Measurements from ENCODE around the gene ASTN2.

Gene ASTN2

GRCh38 chr9:116450378-116451139, 964.3 kb downstream of the ASTN2 start:
- H3K9me3 Mint-ChIP-seq, result peaks cover 4% of the 10 kb centered on the region
- H3K4me1 Mint-ChIP-seq (ENCODE audit: low read depth), result no peaks in the 10 kb centered on the region
- H3K36me3 Mint-ChIP-seq (ENCODE audit: low read depth), result no peaks in the 10 kb centered on the region
- H3K27me3 Mint-ChIP-seq (ENCODE audit: low read depth), result no peaks in the 10 kb centered on the region
- H3K4me3 Mint-ChIP-seq, result no peak overlapping the region
- no peak overlapping the region for H3K27ac Mint-ChIP-seq

DNA sequence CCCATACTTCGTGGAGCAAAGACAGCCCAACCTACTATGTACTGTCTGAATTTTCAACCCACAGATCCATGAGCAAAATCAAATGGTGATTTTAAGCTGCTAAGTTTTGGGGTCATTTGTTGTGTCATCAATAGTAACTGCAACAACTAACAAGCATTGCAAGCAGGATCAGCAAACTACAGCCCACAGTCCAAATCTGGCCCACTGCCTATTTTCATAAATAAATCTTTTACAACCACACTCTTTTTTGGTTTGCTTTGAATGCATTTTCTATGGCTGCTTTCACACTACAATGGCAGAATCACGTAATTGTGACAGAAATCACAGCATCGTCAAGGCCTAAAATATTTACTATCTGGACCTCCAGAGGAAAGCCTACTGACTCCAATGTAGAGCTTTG, 964.9 kb downstream of the ASTN2 start:
- H3K4me3 Mint-ChIP-seq, result no peak overlapping the region
- peaks cover 4% of the 10 kb centered on the region for H3K9me3 Mint-ChIP-seq
- no peak overlapping the region for H3K27ac Mint-ChIP-seq
- H3K27me3 Mint-ChIP-seq (ENCODE audit: low read depth), result no peaks in the 10 kb centered on the region
- H3K4me1 Mint-ChIP-seq (ENCODE audit: low read depth), result no peaks in the 10 kb centered on the region
- no peaks in the 10 kb centered on the region for H3K36me3 Mint-ChIP-seq (ENCODE audit: low read depth)

DNA sequence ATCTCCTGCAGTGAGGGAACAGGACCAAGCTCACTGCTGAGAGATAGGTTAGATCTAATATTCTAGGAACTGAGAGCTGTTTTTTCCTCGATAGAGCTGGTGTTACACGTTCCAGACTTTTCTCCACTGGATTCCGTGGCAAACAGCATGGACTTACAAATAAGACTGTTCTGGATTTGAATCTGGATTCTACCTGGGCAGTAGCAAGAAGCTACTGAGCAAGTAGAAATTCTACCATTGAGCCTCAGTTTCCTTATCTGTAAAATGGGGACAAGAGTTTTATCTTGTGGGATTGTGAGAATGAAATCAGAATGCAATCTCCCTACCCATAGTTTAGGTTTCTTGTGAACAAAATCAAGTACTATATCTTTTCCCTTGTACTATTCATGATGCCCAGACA, 966.4 kb downstream of the ASTN2 start:
- no peaks in the 10 kb centered on the region for H3K36me3 Mint-ChIP-seq (ENCODE audit: low read depth)
- H3K4me1 Mint-ChIP-seq (ENCODE audit: low read depth), result no peaks in the 10 kb centered on the region
- no peaks in the 10 kb centered on the region for H3K9me3 Mint-ChIP-seq
- H3K27ac Mint-ChIP-seq, result no peak overlapping the region
- no peak overlapping the region for H3K4me3 Mint-ChIP-seq
- H3K27me3 Mint-ChIP-seq (ENCODE audit: low read depth), result no peaks in the 10 kb centered on the region

DNA sequence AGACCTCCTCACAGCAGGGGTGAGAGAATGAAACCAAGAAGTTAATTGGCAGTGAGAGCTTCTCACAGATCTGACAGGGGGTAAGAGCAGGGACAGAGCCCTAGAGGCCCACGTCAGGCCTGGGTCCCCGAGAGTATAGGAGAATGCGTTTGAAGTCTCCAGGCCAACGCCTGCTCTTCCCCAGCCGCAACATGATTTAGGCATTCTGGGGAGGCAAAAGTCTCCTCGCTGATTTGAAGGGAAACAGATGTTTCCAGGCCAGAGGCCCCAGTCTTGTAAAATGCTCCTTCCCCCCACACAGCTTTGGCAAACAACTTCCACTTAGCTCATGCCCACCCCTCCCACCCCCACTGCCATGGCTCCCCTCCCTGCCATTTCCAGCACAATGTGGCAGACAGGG, 966.9 kb downstream of the ASTN2 start:
- no peak overlapping the region for H3K27ac Mint-ChIP-seq
- no peaks in the 10 kb centered on the region for H3K4me1 Mint-ChIP-seq (ENCODE audit: low read depth)

GRCh38 chr9:116442528-116442927, 972.3 kb downstream of the ASTN2 start:
- Mint-ChIP-seq H3K9me3 (peaks cover 4% of the 10 kb centered on the region), H3K4me3 (no peak overlapping the region), H3K4me1 (ENCODE audit: low read depth) (no peaks in the 10 kb centered on the region), H3K27ac (no peak overlapping the region), H3K36me3 (ENCODE audit: low read depth) (no peaks in the 10 kb centered on the region), H3K27me3 (ENCODE audit: low read depth) (no peaks in the 10 kb centered on the region)

More for the DNA sequence above, 966.9 kb downstream of the ASTN2 start:
- Mint-ChIP-seq H3K27me3 (ENCODE audit: low read depth) (no peaks in the 10 kb centered on the region), H3K9me3 (no peaks in the 10 kb centered on the region), H3K36me3 (ENCODE audit: low read depth) (no peaks in the 10 kb centered on the region), H3K4me3 (no peak overlapping the region)

DNA sequence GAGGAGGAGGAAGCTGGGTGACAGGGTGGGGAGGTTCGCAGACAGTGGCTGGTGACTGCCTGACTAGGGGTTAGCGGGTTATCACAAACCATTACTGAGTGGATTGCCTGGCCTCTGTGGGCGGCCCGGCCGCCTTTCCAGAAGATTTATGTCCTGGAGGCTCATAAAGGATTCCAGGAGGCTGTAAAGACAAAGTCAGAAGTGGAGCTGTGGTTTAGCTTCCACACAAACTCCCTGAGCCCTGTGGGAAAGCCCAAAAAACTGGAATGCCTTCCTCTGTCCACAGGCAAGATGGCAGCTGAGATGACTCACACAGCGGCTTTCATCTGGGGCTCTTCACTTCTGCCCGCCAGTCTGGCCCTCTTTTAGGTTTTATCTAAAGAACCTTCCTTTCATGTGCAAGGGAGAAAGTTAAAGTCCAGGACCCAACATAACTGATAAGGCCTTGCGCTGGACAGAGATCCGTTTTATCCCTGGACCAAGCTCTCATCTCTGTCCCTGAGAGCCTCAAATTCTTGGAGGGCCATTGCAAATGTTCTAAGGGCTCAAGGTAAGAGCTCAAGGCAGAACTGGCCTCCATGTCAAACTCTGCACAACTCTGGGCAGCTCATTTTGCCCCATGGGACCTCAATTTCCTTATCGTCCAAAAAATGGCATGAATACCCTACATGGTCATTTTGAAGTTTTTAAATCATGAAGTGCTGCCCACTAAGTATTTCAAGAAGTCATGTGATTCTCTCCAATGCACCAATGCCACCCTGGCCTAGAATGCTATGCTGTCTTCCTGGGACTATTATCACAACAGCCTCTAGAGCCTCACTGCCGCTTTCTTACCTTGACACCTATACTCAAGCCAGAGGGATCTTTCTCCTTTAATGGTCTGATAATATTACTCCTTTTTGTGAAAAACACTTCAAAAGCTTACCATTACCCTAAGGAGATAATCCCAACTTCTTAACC, 977.2 kb downstream of the ASTN2 start:
- H3K4me3 Mint-ChIP-seq, result no peak overlapping the region
- no peaks in the 10 kb centered on the region for H3K27me3 Mint-ChIP-seq (ENCODE audit: low read depth)
- peaks cover 8% of the 10 kb centered on the region for H3K9me3 Mint-ChIP-seq
- H3K27ac Mint-ChIP-seq, result no peak overlapping the region
- H3K4me1 Mint-ChIP-seq (ENCODE audit: low read depth), result no peaks in the 10 kb centered on the region
- no peaks in the 10 kb centered on the region for H3K36me3 Mint-ChIP-seq (ENCODE audit: low read depth)

DNA sequence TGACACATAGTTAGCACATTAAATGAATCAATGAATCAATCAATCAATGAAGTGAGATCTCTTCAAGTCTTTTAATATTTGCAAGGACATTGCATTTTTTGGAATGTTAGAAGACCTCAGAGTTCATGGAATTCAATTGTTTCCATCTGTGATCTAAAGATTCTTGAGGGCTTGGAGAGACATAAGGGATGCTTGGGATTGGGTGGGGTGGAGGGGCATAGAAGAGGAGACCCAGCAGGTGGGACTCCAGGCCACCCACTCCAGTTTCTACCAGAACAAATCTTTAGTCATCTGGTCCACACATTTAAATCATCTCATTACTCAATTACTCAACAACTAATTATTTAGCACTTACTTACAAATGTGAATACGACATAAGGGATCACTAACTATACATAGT, 978.7 kb downstream of the ASTN2 start:
- no peaks in the 10 kb centered on the region for H3K27me3 Mint-ChIP-seq (ENCODE audit: low read depth)
- H3K36me3 Mint-ChIP-seq (ENCODE audit: low read depth), result no peaks in the 10 kb centered on the region
- no peaks in the 10 kb centered on the region for H3K4me1 Mint-ChIP-seq (ENCODE audit: low read depth)
- no peak overlapping the region for H3K27ac Mint-ChIP-seq
- H3K9me3 Mint-ChIP-seq, result peaks cover 8% of the 10 kb centered on the region
- H3K4me3 Mint-ChIP-seq, result no peak overlapping the region

GRCh38 chr9:116435706-116436105, 979.2 kb downstream of the ASTN2 start:
- H3K9me3 Mint-ChIP-seq, result peaks cover 8% of the 10 kb centered on the region
- no peaks in the 10 kb centered on the region for H3K36me3 Mint-ChIP-seq (ENCODE audit: low read depth)
- no peaks in the 10 kb centered on the region for H3K27me3 Mint-ChIP-seq (ENCODE audit: low read depth)
- no peak overlapping the region for H3K27ac Mint-ChIP-seq
- H3K4me1 Mint-ChIP-seq (ENCODE audit: low read depth), result no peaks in the 10 kb centered on the region
- H3K4me3 Mint-ChIP-seq, result no peak overlapping the region

DNA sequence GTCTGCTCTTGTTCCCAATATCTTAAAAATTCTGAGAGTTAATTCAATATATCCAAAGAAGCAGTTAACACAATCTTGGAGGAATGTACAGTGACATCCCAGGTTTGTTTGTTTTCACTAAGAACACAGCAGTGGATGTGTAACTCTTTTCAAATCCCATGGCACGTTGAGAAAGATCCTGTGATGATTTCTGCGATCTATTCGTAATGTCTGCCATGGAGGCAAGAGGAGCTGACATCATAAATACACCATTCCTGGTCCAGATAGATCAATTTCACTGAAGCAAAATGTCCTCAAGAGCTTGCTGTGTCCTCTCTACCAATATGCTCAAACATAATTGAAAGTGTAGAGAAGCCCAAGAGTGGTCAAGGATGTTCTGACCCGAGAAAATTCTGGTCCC, 980.5 kb downstream of the ASTN2 start:
- Mint-ChIP-seq H3K27ac (no peak overlapping the region), H3K36me3 (ENCODE audit: low read depth) (no peaks in the 10 kb centered on the region), H3K4me3 (no peak overlapping the region), H3K9me3 (peaks cover 8% of the 10 kb centered on the region), H3K27me3 (ENCODE audit: low read depth) (no peaks in the 10 kb centered on the region), H3K4me1 (ENCODE audit: low read depth) (no peaks in the 10 kb centered on the region)

DNA sequence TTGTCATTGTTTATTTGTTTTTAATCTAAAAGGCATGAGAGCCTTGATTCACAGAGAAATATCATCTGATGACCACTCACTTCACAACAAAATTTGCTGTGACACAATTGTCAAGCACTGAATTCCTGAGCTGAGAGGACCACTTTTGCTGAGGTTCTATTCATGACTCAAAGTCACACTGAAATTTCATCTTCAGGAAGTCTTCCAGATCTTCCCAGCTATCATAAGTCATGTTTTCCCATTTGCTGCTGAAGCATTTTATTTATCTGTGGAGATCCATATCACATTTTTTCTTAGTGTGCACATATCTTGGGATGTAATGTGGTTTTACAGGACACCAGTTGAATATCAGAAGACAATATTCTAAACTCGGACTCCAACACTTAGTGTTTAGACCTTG, 982.8 kb downstream of the ASTN2 start:
- H3K4me1 Mint-ChIP-seq (ENCODE audit: low read depth), result no peaks in the 10 kb centered on the region
- H3K27me3 Mint-ChIP-seq (ENCODE audit: low read depth), result no peaks in the 10 kb centered on the region
- no peak overlapping the region for H3K27ac Mint-ChIP-seq
- no peaks in the 10 kb centered on the region for H3K36me3 Mint-ChIP-seq (ENCODE audit: low read depth)
- H3K9me3 Mint-ChIP-seq, result peaks cover 4% of the 10 kb centered on the region
- no peak overlapping the region for H3K4me3 Mint-ChIP-seq

- no peaks in the 10 kb centered on the region for H3K27me3 Mint-ChIP-seq (ENCODE audit: low read depth)
Measured at GRCh38 chr9:116430849-116431248, 984.0 kb downstream of the ASTN2 start.

GRCh38 chr9:116425244-116425643, 989.6 kb downstream of the ASTN2 start:
- H3K9me3 Mint-ChIP-seq, result no peaks in the 10 kb centered on the region
- H3K27ac Mint-ChIP-seq, result no peak overlapping the region
- no peak overlapping the region for H3K4me3 Mint-ChIP-seq
- no peaks in the 10 kb centered on the region for H3K4me1 Mint-ChIP-seq (ENCODE audit: low read depth)
- H3K27me3 Mint-ChIP-seq (ENCODE audit: low read depth), result no peaks in the 10 kb centered on the region
- no peaks in the 10 kb centered on the region for H3K36me3 Mint-ChIP-seq (ENCODE audit: low read depth)

More at GRCh38 chr9:116430849-116431248, 984.0 kb downstream of the ASTN2 start:
- H3K4me3 Mint-ChIP-seq, result no peak overlapping the region
- no peaks in the 10 kb centered on the region for H3K4me1 Mint-ChIP-seq (ENCODE audit: low read depth)
- no peaks in the 10 kb centered on the region for H3K9me3 Mint-ChIP-seq
- no peaks in the 10 kb centered on the region for H3K36me3 Mint-ChIP-seq (ENCODE audit: low read depth)
- no peak overlapping the region for H3K27ac Mint-ChIP-seq

- no peaks in the 10 kb centered on the region for H3K36me3 Mint-ChIP-seq (ENCODE audit: low read depth)
- no peaks in the 10 kb centered on the region for H3K4me1 Mint-ChIP-seq (ENCODE audit: low read depth)
- H3K9me3 Mint-ChIP-seq, result peaks cover 3% of the 10 kb centered on the region
- no peak overlapping the region for H3K27ac Mint-ChIP-seq
- no peaks in the 10 kb centered on the region for H3K27me3 Mint-ChIP-seq (ENCODE audit: low read depth)
- no peak overlapping the region for H3K4me3 Mint-ChIP-seq
Measured at GRCh38 chr9:116423149-116423548, 991.7 kb downstream of the ASTN2 start.

DNA sequence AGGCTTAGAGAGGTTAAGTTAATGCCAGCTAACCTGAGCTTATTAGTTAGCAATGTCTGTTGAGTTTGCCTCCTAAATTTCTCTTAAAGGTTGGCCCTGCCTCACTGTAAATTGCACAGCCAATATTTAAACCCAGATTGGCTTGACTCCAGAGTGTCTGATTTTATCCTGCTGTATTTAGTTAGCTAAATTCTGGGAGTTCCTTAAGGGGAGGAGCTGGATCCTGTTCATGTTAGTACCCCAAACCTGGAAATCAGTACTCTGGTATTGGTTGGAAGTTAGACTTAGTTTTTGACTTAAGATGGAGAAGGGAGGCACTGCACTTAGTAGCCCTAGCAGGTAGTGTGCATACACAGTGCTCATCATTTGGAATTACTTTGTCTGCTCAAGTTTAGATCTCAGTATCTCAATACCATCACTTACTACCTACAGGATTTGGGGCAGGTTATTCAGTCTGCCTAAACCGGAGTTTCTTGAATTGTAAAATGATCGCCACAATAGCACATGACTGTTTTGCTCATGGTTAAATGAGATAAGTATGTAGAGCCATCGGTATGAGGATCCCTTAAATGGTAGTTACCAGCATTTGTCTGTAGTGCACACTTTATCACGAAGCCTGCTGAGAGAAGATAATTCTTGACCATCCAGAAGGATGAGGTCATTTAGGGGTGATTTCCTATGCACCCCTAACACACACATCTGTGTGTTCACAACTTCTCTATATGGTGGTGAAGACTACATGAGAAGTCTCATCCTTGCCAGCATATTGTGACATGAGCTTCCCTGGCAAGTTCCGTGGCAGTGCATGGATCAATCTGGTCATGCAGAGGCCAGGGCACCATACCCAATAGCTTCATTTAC, 992.5 kb downstream of the ASTN2 start:
- Mint-ChIP-seq H3K27me3 (ENCODE audit: low read depth) (no peaks in the 10 kb centered on the region), H3K9me3 (peaks cover 3% of the 10 kb centered on the region), H3K4me3 (no peak overlapping the region), H3K27ac (no peak overlapping the region), H3K36me3 (ENCODE audit: low read depth) (no peaks in the 10 kb centered on the region), H3K4me1 (ENCODE audit: low read depth) (no peaks in the 10 kb centered on the region)

All from T-helper 1 cell treated with Interleukin-12 subunit alpha and Interleukin-12 subunit beta and Interleukin-4 antibody, amounts not matched to agents 30 μg/mL and 1 μg/mL, for 36 hours (primary cell).